Endometrial microvascular endothelial cells (primary cell): Measurements from ENCODE around the gene FNDC3B. TPM values are rescaled to one million over a fixed set of nuclear protein-coding genes. Genes with fewer than 3 reads are reported as not detected.

Experiments used
- in situ Hi-C: cut with HindIII; loops from 2 replicates; pipeline ENCODE4 v1.10.0; 2017; ENCODE audit warnings: low sequenced_read_pairs, low pct_unique_long_range_greater_than_20kb; ENCODE audit errors: inconsistent ontology term
- total RNA-seq: library from RNA; depleted of rRNA; stranded (reverse); fragments of >200 nt; gene quantifications from one replicate; pipeline ENCODE4 v1.2.3, GENCODE V29; 2015; ENCODE audit errors: inconsistent ontology term

FNDC3B gene
- total RNA-seq, 1 donor from 2014 or later: 83.1 TPM

DNA sequence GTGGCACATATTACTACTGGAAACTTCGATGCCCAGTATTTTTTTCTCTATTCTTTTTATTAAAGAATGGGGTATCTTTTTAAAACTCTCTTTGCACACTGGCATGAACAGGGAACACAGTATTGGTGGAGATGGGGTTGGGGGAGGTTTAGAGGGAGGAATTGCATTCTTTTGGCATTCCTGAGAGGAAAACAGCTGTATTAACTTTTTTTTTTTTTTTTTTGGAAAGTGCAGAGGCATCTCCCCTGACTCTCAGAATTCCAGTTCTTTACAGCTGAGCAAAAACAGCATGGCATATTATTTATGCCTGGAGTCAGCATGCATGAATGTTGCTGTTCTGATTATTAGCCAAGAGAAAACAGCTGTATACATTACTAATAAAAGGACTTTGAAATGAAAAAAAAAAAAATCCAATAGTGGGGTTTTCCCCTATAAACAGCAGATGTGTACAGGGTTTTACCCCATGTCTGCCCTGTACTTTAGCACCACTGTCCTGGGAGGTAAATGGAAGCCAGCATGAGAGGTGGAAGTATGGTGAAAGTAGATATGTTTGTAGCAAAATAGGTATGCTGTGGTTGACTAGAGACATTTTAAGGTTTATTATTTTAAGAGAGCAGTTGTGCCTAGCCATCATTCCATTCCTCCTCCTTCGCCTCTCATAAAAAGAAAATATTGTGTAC lies 132.2 kb downstream of the FNDC3B start:
- in situ Hi-C loops: no loop called here

DNA sequence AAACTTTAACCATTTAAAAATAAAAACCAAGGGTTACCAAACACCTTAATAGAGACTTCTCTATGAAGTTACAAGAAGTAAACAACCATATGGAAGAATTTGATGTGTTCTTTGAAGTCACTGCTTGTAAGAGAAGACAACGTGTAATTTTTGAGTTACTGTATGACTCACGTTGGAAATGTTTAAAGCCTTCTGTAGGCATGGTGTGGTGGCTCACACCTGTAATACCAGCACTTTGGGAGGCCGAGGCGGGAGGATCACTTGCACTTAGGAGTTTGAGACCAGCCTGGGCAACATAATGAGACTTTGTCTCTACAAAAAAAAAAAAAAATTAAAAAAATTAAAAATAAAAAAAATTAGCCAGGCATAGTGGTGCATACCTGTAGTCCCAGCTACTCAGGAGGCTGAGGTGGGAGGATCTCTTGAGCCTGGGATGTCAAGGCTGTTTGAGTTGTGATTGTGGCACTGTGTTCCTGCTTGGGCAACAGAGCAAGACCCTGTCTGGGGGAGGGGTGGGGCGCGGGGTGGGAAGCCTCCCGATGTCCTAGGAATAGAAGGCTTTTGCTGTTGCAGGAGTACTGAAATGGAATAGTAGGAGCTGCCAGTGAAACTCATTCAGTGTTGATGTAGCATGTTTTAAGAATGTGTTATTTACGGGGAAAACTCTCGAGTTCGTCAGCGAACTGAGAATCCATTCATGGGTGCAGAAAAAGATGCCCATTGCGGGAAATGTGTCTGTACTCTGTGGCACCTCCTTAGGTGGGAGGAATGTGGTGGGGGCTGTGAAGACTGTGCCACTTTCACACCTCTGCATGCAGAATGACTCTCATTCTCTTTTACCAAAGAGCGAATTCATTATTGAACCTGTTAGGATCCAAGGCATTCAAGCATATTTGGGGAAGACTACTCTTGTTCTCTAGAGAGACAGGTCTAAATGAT lies 134.2 kb downstream of the FNDC3B start:
- in situ Hi-C loops: no loop called here

DNA sequence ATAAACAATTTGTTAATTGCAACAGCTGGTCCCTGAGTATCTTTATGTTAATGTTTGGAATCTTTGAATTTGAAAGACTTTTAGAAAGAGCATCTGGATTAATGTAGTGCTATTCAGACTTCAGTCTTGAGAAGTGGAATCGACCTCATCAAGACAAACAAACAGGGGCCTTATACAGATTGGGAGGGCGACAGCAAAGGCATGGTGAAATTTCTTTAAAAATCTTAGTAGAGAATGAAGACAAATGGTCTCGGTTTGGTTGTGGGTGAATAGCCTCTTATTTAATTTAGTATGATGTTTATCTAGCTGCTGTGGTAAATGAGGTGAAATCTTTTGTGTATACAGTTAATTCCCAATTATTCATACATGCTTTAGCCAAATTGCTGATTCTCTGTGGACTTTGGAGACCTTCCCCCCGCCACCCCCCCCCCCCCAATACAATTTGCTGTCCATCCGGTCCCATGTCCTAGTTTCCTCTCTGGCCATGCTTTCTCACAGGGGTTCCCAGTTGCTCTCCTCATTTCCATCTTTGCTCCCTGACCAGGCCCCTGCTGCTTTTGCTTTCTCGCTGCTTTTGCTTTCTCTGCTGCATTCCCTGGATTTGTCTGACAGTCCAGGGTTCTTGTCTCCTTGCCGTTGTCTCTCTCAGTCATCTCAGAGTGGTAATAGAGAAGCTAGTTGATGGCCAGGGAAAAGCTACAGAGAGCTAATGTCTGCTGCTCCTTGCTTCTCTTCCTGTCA lies 135.3 kb downstream of the FNDC3B start:
- in situ Hi-C loops: no loop called here

DNA sequence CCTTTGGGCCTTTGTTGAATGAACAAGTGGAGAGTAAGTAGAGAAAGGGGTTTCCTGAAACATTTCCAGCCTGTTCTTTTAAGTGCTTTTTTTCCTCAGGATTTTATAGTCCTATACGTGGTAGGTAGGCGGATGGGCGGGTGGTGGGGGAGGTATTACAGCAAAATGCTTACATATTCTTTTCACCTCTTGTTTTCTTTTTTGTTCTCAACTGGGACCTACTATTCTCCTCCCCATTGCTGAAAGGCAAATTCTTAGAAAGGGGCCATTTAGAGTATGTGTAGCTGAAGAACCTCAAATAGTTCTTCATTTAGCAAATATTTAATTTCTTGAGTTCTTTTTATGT lies 135.8 kb downstream of the FNDC3B start:
- in situ Hi-C loops: no loop called here

DNA sequence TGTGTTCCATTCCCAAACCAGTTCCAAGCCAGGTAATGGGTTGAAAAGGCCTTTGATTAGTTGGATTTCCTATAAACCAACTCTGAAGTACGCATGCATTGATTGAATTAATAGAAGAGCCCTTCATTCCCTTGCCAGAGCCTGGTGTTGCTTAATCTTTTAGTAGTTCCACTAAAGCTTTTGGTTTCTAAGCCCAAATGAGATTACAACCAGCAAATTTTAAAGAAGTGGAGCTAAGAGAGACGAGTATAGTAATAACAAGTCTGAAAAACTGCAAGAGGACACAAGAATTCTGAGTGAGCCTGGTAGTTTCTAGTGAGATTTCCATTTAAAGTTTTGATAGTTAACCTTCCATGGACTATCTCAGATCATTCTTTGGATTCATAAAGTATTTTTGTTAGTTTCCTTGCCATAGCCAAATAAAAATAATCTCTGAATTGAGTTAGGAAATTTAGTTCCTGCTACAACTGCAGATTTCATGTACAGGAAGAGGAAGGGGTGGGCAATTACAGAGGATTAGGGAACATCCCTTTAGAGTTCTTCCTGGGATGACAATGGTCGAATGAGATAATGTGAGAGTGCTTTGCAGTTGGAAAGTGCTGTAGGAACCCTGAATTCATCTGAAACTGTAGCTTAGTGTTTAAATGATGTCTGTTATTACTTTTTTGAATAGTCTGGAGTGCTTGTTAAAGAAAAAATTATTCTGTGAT lies 136.8 kb downstream of the FNDC3B start:
- in situ Hi-C loops: no loop called here

DNA sequence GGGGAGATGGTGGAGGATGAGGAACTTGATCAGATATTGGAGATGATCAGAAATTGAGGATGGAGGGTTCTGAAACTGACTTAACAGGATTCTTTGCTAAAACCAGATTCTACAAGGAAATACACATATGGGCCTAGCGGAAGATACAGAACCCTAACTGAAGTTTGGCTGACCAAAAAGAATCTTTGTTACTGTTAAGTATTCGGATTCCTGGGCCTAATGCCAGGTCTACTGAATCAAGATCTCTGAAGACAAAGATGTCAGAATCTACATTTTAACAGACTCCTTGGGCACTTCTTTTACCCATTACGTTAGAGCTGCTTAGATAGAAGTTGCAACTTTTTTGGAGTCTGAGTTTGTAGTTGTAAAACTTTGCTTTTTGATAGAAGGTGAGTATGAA lies 137.7 kb downstream of the FNDC3B start:
- in situ Hi-C loops: no loop called here

DNA sequence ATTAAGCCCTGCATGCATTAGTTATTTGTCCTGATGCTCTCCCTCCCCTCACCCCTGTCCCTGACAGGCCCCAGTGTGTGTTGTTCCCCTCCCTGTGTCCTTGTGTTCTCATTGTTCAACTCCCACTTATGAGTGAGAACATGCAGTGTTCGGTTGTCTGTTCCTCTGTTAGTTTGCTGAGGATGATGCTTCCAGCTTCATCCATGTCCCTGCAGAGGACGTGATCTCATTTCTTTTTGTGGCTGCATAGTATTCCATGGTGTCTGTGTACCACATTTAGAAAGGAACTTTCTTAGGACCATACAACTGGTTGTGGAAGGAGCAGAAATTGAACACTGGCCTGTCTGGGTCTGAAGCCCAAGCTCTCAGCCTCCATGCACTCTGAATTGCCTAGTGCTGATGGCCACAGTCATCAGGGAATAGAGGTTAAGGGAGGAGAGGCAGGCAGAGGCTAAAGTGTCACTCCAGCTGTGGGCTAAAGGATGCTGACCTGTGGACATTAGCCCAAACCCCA lies 138.5 kb downstream of the FNDC3B start:
- in situ Hi-C loops: no loop called here

DNA sequence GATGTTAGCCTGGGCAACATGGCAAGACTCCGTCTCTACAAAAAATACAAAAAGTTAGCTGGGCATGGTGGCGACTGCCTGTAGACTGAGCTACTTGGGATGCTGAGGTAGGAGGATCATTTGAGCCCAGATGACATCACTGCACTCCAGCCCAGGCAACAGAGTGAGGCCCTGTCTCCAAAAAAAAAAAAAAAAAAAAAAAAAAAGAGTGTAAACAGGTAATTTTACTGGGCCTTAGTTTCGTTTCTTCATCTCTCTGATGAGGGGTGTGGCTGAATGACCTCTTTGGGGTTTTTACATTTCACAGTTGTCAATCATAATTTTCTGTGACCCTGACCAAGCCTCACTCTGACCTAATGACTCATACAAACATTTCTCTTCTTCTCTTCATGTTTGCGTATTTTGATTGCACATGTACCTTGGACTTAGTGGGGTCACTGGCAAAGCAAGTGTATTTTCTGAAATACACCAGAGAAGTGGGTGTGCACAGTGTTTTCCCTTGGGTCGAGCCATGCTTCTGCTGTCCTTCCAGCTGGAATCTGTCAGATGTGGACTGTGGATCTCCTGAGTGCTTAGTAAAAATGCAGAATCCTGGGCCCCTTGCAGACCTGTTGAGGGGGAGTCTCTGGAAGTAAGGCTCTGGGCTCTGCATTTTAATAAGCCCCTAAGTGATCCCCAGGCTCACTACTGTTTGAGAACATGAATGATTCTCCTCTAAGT lies 140.5 kb downstream of the FNDC3B start:
- in situ Hi-C loops: no loop called here

DNA sequence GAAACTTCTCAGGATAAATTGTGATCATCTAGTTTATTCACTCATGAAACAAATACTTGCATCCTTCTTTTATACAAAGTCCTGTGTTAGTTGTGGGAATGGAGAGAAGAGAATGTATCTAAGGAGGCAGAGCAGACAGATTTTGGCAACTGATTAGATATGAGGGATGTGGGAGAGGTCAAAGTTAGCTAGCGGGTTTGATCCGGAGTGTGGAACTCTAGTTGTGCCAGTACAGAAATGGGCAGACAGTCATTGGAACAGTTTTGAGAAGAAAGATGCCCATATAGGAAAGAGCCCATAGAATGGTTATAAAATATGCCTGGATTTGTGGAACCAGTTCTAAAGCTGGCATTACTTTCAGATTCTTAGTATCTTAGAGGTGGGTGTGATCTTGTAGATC lies 141.1 kb downstream of the FNDC3B start:
- in situ Hi-C loops: no loop called here

DNA sequence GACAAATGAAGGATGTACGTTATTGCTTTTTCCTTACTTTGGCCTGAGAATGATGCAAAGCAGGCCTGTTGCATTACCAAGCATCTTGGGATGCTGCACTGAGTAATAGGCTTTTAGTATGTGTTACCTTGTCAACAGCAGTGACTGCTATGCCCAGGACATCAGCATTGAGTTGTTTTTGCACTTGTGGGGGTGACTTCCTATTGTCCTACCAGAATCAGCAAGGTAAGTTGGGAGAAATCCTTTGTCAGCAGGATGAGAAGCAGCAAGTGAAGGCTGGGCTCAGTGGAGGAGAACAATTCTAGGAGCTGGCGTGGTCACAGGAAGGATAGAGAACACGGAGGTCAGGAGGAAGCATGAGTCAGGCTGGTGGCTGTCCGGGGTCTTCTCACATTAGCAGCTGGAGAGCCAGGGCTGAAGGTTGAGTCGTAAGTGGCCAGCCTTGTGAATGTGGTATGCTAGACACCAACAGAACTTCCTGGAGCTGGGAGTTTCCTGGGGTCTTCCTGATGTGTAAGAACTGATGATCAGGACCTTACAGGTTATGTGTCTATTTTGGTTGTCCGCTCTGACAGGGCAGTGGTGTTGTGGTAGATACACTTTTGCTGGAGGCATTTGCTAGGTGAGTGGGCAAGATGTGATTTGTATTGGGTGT lies 142.7 kb downstream of the FNDC3B start:
- in situ Hi-C loops: no loop called here

DNA sequence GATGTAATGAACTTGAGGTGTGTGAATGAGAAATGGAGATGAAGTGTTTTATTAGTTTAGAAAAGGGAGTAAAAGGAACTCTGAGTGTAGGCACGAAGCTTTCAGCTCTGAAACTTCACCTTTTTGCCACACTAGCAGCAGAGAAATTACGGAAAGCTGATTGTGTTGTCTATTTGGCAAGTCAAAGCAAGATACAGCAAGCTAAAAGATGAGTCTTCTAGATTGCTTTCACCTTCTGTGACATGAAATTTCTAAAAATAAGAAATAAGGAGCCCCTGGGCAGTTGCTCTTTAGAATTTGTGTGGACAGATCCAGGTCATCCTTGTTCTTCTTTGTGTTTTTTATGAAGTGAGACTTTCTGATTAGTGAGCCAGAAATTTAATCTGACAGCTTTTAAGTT lies 143.4 kb downstream of the FNDC3B start:
- in situ Hi-C loops: no loop called here

DNA sequence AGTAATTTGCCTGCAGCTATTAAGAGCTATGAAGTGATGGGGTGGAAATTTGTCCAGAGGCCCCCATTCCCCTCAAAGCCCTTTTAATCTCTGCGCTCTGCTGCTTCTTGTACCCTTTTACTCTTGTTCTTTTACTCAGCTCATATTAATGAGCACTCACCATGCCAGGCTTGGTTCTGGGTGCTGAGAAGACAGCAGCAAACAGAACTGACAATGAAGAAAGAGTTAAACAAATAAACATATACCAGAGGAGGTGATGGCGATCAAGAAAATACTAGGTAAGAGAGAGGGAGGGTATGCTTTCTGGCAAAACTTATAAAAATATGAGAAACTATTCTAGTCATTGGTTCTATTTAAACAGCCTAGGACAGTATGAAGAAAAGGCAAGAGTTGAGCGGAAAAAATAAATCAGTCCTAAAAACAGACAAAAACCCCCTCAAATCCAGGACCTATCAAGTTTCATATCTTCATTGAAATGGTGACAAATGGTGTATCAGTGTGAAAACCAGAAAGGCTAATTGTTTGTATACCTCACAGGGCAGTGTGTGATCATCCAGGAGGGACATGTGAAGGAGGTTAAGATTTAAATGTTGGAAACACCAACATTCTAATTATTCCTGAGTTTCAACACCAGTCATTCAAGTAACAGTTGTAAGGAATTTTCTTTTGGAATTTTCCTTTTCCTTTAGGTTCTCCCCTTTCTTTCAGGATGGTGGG lies 144.9 kb downstream of the FNDC3B start:
- in situ Hi-C loops: no loop called here

DNA sequence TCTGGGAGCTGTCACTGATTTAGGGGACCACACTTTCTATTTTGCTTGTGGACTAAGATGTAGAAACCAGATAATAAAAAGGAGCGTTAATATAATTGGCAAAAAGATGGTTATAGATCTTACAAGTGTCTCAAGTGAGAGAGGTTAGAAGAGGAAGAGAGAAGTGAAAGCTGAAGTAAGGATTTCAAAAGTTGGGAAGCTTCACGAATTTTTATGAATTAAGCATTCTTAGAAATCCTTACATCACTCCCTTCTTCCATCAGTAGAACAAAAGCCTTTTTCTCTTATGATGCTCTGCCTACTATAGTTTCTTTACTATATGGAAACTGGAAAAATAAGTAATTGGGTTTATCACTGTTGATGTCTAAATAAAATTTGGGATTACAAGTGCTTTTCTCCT lies 146.5 kb downstream of the FNDC3B start:
- in situ Hi-C loops: no loop called here

DNA sequence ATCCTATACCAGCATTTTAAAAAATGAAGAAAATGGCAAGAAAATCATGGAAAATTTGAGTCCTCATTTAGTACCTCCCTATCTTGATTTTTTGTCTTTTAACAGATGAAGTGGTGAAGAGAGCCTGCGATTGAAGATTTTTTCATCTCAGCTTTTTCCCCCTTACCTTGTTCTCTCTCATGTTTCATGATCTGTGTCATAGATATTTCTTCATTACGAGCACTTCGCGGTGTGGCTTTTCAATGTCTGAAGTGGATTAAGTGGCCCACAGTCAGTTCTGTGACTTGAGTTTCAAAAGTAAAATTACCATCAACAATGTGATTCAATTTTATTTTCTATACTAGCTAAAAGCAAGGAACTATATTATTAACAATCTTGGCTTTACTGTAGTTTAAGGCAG lies 147.2 kb downstream of the FNDC3B start:
- in situ Hi-C loops: no loop called here

DNA sequence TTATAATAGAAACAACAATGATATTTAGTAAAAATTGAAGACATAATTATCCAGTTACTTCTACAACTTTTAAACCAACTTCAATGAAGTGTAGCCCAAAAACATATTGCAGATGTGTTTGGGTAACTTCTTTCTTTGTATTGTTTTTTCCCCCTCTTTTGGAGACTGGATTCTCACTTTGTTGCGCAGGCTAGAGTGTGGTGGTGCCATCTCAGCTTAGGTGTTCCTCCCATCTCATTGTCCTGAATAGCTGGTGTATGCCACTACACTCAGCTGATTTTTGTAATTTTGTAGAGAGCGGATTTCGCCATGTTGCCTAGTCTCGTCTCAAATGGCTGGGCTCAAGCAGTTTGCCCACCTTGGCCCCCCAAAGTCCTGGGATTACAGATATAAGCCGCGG lies 148.1 kb downstream of the FNDC3B start:
- in situ Hi-C loops: no loop called here

DNA sequence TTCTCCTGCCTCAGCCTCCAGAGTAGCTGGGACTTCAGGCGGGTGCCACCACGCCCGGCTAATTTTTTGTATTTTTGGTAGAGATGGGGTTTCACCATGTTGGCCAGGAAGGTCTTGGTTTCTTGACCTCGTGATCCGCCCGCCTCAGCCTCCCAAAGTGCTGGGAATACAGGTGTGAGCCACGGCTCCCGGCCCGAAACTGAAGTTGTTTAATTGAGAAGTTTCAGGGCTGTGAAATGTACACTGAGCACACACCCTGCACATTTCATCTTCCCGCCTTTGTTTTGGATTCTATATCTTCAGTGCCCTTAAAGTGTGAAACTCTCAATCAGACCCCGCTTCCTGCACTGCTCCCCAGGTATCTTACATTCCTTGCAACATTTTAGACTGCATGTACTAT lies 149.1 kb downstream of the FNDC3B start:
- in situ Hi-C loops: no loop called here

DNA sequence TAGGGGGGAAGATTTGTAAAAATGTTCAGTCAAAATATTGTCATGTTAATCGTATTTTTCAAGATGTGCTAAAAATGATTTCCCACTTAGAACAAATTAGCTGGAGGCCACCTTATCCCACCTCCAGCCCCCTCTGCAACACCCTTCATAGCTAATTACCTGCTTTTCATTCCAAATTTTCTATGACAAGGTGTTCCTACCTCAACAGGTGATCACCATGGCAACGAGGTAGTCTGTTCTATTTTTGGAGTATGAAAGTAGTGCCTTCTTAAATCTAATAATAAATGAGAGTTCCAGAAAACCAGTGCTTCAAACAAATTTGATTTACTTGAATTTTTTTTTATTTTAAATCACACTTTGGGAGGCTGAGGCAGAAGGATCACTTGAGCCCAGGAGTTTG lies 149.8 kb downstream of the FNDC3B start:
- in situ Hi-C loops: no loop called here
